NAMALWA (cell line): Measurements from ENCODE around the gene VPS50.
"Not testable (repeated sequence)": the region's sequence is repeated elsewhere in the genome, so short reads cannot be mapped to it uniquely, and the experiment has no call there.

Experiments used
- DNase-seq: peaks from one replicate; pipeline ENCODE4 v3.0.0-alpha.2; 2015; ENCODE audit warnings: low spot score

The VPS50 gene

DNA sequence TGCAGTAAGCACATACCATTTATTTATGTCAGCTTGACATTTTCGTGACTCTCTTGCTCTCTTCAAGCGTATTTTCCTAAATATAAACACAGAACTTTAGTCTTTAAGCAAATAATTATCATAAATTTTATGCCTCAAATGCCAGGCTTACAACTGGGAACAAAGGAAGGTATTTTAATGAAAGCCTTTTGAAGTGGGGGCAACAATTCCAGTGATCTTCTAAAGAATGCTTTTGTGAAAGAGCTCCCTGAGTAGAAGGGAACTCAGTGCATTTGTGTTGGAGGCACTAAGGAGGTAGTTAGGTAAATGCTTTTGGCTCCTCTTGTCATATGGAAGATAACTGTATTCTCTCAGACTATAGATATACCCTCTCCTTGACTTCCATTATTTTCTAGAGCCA, 104.9 kb downstream of the VPS50 start:
- no peak for DNase-seq

GRCh38 chr7:93342178-93342577, 110.0 kb downstream of the VPS50 start:
- DNase-seq, result not testable (repeated sequence)

DNA sequence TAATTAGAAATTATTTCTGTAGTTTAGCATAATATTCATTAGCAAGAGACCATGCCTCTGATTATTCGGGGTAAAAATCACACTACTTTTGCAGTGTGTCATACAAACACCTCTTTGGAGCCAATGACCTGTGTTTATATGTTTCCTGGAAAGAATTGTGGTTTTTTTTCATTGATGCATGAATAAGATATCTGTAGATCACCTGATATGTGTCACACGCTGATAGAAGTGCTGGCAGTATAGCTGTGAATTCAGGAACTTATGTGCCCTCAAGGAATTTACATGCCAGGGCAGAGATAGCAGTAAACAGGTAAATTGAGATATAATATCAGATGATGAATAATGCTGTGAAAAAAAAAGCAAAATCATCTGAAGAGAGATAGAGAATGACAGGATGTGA, 118.2 kb downstream of the VPS50 start:
- no peak for DNase-seq

GRCh38 chr7:93352881-93353280, 120.7 kb downstream of the VPS50 start:
- DNase-seq, result no peak

DNA sequence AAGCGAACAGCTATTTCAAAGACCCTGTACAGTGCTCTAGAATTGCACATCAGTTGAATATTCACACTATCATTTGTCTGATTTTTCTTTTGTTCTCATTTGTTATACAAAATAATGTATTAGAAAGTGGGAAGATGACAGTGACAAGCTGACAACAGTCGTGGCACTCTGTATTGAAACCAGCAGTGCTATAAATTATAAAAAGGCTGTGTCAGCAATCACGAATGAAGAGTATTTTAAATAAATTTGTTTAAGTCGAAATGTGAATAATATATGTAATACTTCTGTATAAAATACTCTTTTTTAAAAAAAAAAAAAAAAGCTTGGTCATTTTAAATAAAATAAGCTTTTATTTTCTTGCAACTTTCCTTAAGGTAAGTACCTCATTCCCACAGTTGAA, 122.6 kb downstream of the VPS50 start:
- DNase-seq, result no peak

DNA sequence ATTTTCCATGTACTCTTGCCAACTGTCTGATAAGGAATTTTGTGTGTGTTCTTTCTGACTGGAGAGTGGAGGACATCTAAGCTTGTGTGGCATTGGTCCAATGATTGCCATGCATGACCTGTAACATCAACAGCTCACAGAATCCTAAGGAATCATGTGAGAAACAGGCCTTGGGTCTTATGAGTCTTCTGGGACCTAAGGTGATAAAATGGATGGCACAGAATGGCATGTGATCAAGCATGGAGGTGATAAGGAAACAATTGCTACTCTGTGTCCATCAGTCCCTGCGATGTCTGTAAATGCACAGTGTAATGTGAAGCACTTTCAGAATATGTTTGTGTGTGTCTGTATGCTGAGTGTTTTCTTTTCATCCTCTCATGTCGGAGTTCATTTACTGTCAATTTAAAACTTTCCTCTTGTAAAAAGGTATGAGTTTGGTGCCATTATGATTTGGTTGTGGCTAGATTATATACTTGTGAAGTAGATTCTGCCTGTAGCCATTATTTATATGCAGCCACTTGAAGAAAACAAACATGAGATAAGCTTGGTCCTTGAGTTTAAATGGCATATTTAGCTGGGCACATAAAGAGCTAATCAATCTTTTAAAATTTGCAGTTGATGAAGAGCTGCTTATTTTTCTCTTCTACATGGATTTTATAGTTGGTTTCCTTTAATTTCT, 127.5 kb downstream of the VPS50 start:
- DNase-seq, result no peak

DNA sequence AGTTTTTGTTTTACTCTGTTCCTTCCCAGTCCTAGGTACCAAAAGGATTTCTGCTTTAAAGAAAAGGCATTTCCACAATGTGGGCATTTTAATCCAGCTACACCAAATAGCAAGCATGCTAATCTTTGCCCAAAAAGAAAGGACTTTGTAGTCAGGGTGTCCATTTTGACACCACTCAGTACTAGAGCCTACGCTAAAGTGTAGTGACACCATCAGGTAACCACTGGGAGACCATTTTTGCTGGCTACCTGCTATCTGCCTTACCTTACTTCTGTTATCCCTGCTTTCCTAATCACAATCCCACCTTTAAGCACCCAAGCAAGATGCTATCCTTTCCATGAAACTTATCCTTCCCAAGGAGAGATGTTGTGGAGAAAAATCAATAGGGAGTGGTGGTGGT, 129.7 kb downstream of the VPS50 start:
- no peak for DNase-seq

- DNase-seq, result no peak
Measured at GRCh38 chr7:93364806-93365205, 132.6 kb downstream of the VPS50 start.

GRCh38 chr7:93365341-93365740, 133.2 kb downstream of the VPS50 start:
- DNase-seq, result no peak

- DNase-seq, result no peak
Measured at GRCh38 chr7:93366816-93367215, 134.7 kb downstream of the VPS50 start.

DNA sequence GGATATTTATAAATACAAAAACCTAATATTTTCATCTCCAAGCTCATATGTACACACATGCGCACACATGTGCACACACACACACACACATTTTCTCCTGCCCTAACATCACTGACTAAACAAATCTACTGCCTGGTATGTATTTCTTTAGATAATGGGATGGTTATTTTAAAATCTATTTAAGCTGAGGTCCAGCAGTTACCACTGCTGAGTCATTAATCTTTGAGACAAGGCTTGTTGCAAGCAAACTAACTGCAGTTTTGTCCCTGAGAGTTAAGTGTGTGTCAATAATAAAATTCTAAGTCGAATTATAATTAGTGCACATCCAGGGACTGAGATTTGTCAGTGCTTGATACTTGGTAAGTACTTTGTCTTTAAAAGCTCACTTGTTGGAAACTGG, 135.1 kb downstream of the VPS50 start:
- DNase-seq, result no peak

GRCh38 chr7:93370937-93371336, 138.8 kb downstream of the VPS50 start:
- not testable (repeated sequence) for DNase-seq

DNA sequence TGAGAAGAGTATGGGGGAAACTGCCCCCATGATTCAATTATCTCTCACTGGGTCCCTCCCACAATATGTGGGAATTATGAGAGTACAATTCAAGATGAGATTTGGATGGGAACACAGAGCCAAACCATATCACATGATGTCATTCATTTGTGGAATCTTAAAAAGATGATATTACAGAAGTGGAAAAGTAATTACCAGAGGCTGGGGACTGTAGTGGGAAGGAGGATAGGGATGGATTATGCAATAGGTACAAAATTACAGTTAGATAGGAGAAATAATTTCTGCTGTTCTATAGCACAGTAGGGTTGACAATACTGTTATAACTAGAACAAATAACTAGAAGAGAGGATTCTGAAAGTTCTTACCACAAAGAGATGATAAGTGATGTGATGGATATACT, 141.4 kb downstream of the VPS50 start:
- DNase-seq, result no peak

- peak; percentile 83 for DNase-seq
Measured at GRCh38 chr7:93374345-93374940, 142.3 kb downstream of the VPS50 start.

- no peak for DNase-seq
Measured at GRCh38 chr7:93375603-93376002, 143.4 kb downstream of the VPS50 start.

DNA sequence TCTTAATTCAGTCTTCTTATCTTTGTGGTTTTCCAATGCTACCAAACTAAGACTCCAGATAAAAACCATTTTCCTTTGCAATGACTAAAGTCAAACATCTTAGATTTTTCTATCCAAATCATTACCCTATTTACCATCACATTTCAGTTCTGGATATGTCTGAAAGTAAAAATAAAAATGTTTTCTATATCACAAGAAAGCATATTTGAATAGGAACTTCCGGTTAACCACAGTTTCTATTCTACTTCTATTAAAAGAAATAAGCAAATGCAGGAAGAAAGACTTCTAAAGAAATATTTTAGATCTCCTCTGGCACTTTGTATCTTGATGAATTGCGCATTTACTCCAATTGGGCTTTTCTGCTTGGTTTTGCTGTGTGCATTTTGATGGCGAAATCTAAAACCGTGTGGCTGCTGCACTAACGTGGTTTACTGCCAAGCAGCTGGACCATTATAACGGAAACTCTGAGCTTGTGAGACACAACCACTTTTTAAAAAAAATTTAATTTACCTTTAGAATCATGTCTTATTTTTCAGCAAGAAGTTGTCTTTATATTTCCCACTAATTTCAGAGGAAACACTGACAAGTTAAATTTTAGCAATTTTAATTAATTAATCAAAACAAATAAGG, 146.1 kb downstream of the VPS50 start:
- peak; percentile 21 for DNase-seq

DNA sequence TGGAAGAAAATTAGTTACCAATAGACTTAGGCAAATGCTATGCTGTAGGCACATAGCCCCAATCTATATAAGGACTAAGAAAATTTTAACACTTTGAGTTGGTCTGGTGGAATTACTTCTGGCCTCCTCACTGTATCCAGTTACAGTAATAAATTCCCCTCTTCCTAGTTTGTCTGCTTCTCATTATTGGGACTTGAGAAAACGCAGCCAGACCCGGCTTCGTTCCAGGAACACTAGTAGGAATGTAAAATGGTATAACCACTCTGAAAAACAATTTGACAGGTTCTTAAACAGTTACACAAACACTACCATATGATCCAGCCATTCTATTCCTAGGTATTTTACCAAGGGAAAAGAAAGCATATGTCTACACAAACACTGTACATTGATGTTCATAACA, 150.2 kb downstream of the VPS50 start:
- no peak for DNase-seq

- DNase-seq, result no peak
Measured at GRCh38 chr7:93390660-93391059, 158.5 kb downstream of the VPS50 start.

DNA sequence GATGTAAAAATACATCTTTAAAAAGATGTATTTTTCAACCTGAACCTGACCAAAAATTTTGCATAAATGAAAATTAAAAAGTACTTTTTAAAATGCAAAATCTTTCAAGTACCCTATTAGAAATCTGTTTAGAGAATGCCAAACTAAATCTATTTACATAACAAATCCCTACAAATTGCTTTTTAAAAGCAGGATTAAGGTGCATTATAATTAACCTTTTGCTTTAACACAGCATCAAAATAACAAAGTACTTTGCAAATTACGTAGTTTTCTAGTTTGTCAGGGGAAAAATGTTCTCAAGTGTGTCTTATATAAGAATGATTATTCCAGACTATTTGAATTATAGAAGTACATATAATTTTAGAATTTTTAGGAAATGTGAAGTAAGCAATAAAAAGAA, 160.8 kb downstream of the VPS50 start:
- DNase-seq, result no peak

DNA sequence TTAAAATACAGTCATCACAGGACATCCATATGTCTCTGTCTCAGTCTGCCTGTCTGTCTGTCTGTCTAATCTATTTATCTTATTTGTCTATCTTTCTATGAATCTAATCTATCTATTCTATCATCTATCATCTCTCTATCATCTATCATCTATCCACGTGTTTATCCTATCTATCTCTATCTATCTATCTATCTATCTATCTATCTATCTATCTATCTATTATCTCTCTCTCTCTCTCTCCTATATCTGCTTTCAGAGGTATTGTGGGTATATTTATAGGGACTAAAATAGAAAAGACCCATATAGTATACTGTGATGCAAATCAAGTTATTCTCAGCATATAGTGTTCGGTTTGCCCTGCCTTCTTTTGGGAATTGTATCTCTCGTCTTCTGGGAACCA, 167.5 kb downstream of the VPS50 start:
- no peak for DNase-seq

- no peak for DNase-seq
Measured at GRCh38 chr7:93402944-93403343, 170.8 kb downstream of the VPS50 start.

DNA sequence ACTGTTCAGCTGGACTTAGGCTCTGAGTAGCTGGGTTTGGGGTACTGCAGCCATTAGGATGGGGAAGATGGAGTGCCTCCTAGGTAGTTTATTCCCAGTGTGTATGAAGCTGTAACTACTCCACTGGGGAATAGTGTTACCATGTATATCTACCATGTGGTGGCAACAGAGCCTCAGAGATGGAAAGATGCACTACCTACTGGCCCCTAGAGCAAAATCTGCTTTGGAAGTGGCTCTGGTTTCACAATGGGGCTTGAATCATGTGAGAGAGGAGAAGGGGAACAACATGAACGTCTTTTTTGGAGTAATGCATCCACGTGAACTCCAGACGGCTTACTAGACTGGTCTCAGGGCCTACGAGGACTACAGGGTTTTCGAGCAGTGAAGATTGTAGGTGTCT, 175.1 kb downstream of the VPS50 start:
- no peak for DNase-seq

DNA sequence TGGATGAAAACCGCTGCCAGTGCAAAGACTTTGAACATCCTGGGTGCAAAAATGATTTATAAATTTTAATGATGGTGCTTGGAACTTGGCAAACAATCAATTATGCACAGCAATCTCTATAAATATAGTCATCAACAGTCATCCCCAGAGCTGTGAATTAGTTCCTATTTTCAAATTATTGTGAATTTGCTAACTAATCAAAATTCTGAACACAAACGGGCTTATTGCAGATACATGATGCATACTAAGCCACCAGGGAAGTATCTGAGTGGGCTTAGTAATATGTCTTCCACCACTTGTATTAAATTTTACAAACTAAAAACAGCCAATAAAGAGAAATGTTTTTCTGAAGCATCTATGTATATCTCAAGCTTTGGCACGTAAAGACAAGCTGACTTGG, 177.2 kb downstream of the VPS50 start:
- DNase-seq, result no peak
